HG03097 (cell line): Measurements from ENCODE around the gene GZMH.
"Not testable (repeated sequence)": the region's sequence is repeated elsewhere in the genome, so short reads cannot be mapped to it uniquely, and the experiment has no call there.

Experiments used
- ATAC-seq: cut with Tn5 transposase; IDR thresholded peaks from one replicate; pipeline ENCODE4 v1.9.1; 2021; ENCODE audit not compliant: unreplicated experiment, low FRiP score

GZMH gene

DNA sequence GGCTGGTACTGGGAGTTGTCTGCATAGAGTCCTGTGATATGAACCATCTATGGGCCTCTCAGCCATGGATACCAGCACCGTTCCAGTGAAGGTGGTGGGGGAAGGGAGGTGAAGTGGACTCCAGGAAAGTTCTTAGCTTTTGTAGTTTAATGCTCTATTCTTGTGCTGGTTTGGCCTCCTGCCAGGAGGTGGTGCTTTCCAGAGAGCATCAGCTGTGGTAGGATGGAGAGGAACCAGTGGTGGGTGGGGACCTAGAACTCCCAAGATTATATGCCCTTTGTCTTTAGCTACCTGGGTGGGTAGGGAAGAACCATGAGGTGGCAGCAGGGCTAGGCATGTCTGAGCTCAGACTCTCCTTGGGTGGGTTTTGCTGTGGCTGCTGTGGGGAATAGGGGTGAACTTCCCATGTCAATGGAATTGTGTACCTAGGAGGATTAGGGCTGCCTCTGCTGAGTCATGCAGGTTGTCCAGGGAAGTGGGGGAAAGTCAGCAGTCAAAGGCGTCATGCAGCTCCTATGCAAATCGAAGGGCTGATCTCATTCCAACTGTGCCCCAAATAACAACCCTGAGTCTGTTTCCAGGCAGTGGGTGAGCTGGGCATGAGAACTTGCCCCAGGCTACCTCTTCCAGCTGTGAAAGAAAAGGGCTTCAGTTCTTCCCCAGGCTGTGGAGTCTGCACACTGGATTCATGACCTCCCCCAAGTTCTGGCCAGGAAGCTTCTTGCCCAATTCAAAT, 14.2 kb downstream of the GZMH start:
- no peak for ATAC-seq

DNA sequence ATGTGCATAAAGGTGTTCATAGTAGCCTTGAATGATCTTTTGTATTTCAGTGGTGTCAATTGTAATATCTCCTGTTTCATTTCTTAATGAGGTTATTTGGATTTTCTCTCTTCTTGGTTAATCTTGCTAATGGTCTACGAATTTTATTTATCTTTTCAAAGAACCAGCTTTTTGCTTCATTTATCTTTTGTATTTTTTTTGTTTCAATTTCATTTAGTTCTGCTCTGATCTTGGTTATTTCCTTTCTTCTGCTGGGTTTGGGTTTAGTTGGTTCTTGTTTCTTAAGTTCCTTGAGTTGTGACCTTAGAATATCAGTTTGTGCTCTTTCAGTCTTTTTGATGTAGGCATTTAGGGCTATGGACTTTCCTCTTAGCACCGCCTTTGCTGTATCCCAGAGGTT, 18.5 kb downstream of the GZMH start:
- not testable (repeated sequence) for ATAC-seq

DNA sequence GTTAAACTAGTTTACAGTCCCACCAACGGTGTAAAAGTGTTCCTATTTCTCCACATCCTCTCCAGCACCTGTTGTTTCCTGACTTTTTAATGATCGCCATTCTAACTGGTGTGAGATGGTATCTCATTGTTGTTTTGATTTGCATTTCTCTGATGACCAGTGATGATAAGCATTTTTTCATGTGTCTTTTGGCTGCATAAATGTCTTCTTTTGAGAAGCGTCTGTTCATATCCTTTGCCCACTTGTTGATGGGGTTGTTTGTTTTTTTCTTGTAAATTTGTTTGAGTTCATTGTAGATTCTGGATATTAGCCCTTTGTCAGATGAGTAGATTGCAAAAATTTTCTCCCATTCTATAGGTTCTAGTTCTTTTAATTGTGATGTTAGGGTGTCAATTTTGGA, 25.1 kb downstream of the GZMH start:
- not testable (repeated sequence) for ATAC-seq

DNA sequence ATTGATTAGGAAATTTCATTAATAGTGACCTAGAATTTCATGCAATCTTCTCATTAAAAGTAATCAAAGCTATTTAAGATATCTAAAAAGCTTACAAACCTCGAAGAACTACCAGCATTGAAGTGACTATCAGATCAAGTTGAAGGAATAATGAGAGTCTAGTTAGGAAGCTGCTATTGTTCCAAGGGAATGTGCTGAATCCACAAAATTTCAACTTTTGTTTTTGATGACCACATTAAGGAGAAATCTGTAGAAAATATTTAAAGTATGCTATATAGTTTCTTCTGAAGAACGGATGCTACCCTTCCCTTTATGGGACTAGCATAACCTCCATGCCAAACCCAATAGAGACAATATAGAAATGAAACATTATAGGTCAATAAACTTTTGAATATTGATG, 30.9 kb downstream of the GZMH start:
- no peak for ATAC-seq

DNA sequence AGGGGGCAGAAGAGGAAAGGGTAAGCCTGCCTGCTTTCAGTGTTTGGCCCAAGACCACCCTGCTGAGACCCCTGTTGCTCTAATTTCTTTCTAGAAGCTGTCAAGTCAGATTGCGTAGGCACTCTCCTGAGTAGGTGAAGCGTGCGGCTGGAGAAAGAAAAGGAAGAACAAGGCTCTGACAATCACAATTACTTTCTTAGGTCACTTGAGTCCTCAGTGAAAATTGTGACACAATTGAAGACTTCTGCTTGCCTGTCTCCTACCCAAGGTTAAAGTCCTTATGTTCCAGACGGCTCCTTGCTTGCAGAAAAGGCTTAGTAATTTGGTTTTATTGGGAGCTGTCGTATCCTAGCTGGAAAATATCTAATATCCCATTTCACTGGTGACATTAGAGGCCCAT, 32.7 kb downstream of the GZMH start:
- ATAC-seq: no peak

DNA sequence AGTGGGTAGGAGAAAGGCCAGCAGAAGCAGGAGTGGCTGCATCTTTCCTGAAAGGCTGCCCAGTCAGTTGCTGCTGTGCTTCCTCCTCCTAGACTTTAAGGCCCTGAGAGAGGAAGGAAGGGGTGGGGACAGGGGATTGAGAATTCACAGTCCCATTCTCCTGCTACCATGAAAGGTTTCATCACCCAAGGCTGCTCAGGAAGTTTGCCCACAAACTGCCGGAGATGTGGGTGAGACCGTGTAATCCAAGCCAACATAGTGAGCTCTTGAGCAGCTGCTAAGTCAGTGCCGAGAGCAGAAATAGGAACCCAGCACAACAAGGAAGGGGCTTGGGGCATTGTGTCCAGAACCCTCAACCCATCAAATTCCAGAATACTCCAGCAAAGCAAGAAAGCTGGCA, 33.3 kb downstream of the GZMH start, which contains the start of gene CTSG:
Gene CTSG, minus strand, starts transcription at position 69 of the 400 bp plus-strand sequence. Its CDS starts 27 bp downstream, at position 42.
- no peak for ATAC-seq

DNA sequence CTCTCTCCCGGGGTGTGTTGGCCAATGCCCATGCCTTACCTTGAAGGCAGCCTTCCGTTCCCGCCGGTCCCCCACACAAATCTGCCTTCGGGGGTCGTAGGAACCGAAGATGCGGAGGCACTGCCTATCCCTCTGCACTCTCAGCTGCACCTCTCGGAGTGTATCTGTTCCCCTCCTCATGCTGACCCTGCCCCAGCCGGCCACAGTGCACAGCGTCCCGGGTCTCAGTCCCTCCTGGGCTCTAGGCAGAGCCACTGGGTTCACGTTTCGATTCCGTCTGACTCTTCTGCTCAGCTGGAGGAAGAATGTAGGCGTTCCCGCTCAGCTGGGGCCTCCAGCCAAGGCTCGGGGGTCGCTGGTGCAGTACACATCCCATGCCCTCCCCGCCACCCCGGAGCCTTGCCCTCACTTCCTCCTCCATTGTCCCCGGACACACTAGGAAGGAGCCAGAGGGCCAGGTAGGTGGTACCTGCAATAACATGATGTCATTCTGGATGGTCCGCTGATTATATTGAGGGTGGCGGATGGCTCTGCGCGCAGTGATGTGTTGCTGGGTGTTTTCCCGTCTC, 35.2 kb downstream of the GZMH start:
- no peak for ATAC-seq

DNA sequence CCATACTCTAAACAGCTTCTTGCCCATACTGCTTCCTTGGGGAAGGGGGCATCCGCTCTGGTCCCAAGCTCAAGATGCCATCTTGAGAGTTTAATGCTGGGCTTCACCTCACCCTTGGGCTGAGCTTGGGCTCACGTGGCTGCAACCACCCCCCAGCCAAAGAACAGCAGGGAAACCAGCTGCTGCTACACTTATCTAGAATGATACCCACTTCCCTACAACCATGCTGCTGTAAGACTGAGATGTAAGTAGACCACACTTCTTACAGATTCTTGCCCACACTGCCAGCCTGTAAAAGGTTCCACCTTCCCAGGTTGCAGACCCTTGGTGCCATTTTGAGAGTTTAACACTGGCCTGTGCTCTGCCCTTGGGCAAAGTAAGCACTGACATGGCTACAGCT, 43.2 kb downstream of the GZMH start:
- no peak for ATAC-seq

DNA sequence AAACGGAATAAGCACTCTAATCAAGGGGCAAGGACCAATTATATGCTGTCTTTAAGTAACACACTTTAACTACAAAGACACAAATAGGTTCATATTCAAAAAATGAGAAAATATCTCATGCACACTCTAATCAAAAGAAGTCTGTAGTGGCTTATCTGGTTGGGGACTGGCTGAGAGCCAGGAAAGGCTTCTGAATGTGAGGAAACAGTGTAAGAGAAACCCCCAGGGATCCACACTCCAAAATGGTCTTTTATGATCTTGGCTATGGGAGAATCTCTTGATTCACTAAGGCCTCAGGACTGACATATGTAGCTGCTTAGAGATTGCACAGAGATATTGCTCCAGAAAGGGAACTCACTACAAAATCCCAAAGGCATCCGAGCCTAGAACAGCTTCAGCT, 43.7 kb downstream of the GZMH start:
- no peak for ATAC-seq

DNA sequence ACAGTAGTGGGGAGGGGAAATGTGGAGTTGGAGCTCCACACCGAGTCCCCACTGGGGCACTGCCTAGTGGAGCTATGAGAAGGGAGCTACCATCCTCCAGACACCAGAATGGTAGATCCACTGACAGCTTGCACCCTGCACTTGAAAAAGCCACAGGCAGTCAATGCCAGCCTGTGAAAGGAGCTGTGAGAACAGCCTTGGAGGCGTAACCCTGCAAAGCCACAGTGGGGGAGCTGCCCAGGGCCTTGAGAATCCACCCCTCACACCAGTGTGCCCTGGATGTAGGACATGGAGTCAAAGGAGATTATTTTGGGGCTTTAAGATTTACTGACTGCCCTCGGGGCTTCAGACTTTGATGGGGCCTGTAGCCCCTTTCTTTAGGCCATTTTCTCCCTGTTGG, 46.0 kb downstream of the GZMH start:
- ATAC-seq: no peak

DNA sequence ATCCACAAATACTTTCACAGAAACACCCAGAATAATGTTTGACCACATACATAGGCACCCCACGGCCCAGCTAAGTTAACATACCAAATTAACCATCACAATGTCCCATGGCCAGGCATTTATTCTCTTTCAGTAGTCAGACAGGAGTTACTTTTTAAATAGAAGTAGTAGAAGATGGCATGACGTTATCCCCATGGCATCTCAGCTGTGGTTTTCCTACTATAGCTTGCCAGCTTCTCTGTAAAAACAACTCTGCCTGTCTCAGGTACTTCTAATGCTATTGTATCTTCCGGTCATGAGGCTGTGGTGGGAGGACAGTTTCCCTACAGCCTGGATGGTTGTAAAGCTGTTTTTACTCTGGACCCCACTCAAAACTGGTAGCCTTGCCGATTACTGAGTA, 52.7 kb downstream of the GZMH start:
- no peak for ATAC-seq
